Neuronal stem cell (in vitro differentiated cells): ENCODE data around the gene WFDC8.
"Not testable (repeated sequence)": the region's sequence is repeated elsewhere in the genome, so short reads cannot be mapped to it uniquely, and the experiment has no call there.

Experiments
- DNase-seq: peaks from one replicate; pipeline ENCODE4 v3.0.0-alpha.2; 2013; ENCODE audit warnings: low spot score
- H2AFZ ChIP-seq: one replicate; pipeline ENCODE4 v1.6.1; 2013; ENCODE audit warnings: mild to moderate bottlenecking, low read length, inconsistent platforms
- H2AK5ac ChIP-seq: 2 replicates; pipeline ENCODE4 v1.6.1; 2013; ENCODE audit warnings: low read depth, mild to moderate bottlenecking, inconsistent platforms, low read length, moderate library complexity, mixed read lengths
- H2BK120ac ChIP-seq: 2 replicates; pipeline ENCODE4 v1.6.1; 2013; ENCODE audit warnings: low read depth, mild to moderate bottlenecking, inconsistent platforms, low read length, moderate library complexity, mixed read lengths
- H2BK12ac ChIP-seq: one replicate; pipeline ENCODE4 v1.6.1; 2013; ENCODE audit warnings: low read length, inconsistent platforms
- H2BK15ac ChIP-seq: 2 replicates; pipeline ENCODE4 v1.6.1; 2013; ENCODE audit warnings: mild to moderate bottlenecking, low read length, inconsistent platforms, mixed read lengths
- H2BK5ac ChIP-seq: one replicate; pipeline ENCODE4 v1.6.1; 2013; ENCODE audit warnings: inconsistent platforms, mild to moderate bottlenecking, low read length, moderate library complexity
- H3K14ac ChIP-seq: one replicate; pipeline ENCODE4 v1.6.1; 2013; ENCODE audit warnings: low read length, inconsistent platforms
- H3K18ac ChIP-seq: 2 replicates; pipeline ENCODE4 v1.6.1; 2013; ENCODE audit warnings: low read length, inconsistent platforms
- H3K23ac ChIP-seq: 2 replicates; pipeline ENCODE4 v1.6.1; 2013; ENCODE audit warnings: low read depth, mild to moderate bottlenecking, mixed read lengths, low read length, inconsistent platforms; ENCODE audit not compliant: poor library complexity
- H3K27ac ChIP-seq: replicated peaks from 3 replicates; pipeline ENCODE4 v1.5.1; 2013; ENCODE audit warnings: low read length, inconsistent platforms
- H3K27me3 ChIP-seq, 3 experiments: 2 replicates each; pipeline ENCODE4 v1.6.1; 2013; ENCODE audit warnings: low read length in 3 of 3, mild to moderate bottlenecking in 2 of 3, inconsistent platforms in 1 of 3, low read depth in 1 of 3, mixed read lengths in 1 of 3, moderate library complexity in 1 of 3; ENCODE audit not compliant: control insufficient read depth in 3 of 3, insufficient read depth in 3 of 3
- H3K36me3 ChIP-seq, 2 donors: replicated peaks in 1 of 2; 2 replicates each; pipeline ENCODE4 v1.6.1; 2013; ENCODE audit warnings: low read length in 2 of 2; ENCODE audit not compliant: control insufficient read depth in 2 of 2, insufficient read depth in 2 of 2
- H3K4ac ChIP-seq: 2 replicates; pipeline ENCODE4 v1.6.1; 2013; ENCODE audit warnings: inconsistent platforms, mild to moderate bottlenecking, low read length, moderate library complexity
- H3K4me1 ChIP-seq, 2 donors: 1 replicate in 1 of 2; 2 replicates in 1 of 2; pipeline ENCODE4 v1.6.1; 2013; ENCODE audit warnings: low read length in 2 of 2, low read depth in 1 of 2; ENCODE audit not compliant: control insufficient read depth in 2 of 2, insufficient read depth in 1 of 2
- H3K4me2 ChIP-seq: one replicate; pipeline ENCODE4 v1.6.1; 2013; ENCODE audit warnings: mild to moderate bottlenecking, low read length, inconsistent platforms; ENCODE audit not compliant: insufficient read depth, poor library complexity, severe bottlenecking
- H3K4me3 ChIP-seq, 2 donors: 2 replicates each; pipeline ENCODE4 v1.5.1; 2013; ENCODE audit warnings: low read length in 2 of 2, mild to moderate bottlenecking in 2 of 2, inconsistent platforms in 1 of 2, moderate library complexity in 1 of 2
- H3K79me1 ChIP-seq: one replicate; pipeline ENCODE4 v1.6.1; 2013; ENCODE audit warnings: low read depth, mild to moderate bottlenecking, inconsistent platforms, low read length, moderate library complexity
- H3K9ac ChIP-seq: one replicate; pipeline ENCODE4 v1.6.1; 2013; ENCODE audit warnings: mild to moderate bottlenecking, low read depth, low read length, inconsistent platforms; ENCODE audit not compliant: poor library complexity
- H3K9me3 ChIP-seq, 2 donors: replicated peaks in 1 of 2; 2 replicates each; pipeline versions ENCODE3 to v1.6.1; 2013; ENCODE audit warnings: low read length in 2 of 2, mild to moderate bottlenecking in 2 of 2, inconsistent platforms in 1 of 2, low read depth in 1 of 2, mixed read lengths in 1 of 2, moderate library complexity in 1 of 2; ENCODE audit not compliant: control insufficient read depth in 2 of 2, insufficient read depth in 1 of 2
- H4K8ac ChIP-seq: one replicate; pipeline ENCODE4 v1.6.1; 2013; ENCODE audit warnings: low read depth, mild to moderate bottlenecking, inconsistent platforms, low read length, moderate library complexity
- H4K91ac ChIP-seq: one replicate; pipeline ENCODE4 v1.6.1; 2013; ENCODE audit warnings: low read length, low read depth, mild to moderate bottlenecking, inconsistent platforms; ENCODE audit not compliant: poor library complexity
- WGBS, 2 donors: extraction: QIAGEN DNeasy Blood & Tissue Kit; methylation state at CpG; one replicate each; pipeline ENCODE4 v1.1.7; 2013; ENCODE audit warnings: missing lambda C conversion rate in 2 of 2, mixed read lengths in 1 of 2; ENCODE audit not compliant: insufficient read length in 2 of 2, insufficient replicate concordance in 1 of 2; ENCODE audit errors: extremely low coverage in 2 of 2; 5-methylcytosine and 5-hydroxymethylcytosine counted together

Gene WFDC8

DNA sequence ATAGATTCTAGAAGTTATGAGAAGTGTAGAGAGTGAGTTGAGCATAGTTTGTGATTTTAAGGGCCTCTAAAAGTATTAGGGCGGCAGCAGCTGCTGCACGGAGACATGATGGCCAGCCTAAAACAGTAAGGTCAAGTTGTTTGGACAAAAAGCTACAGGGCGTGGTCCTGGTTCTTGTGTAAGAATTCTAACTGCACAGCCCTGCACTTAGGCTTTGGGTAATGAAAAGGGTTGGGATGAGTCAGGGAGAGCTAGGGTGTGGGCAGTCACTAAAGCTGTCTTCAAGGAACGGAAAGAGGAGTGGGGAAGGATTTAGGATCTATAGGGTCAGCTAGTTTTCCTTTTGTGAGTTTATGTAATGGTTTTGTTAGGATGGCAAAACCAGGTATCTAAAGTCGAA is 6.9 kb upstream of the WFDC8 start:
- not testable (repeated sequence) for H2BK5ac ChIP-seq, H2BK12ac ChIP-seq, H3K23ac ChIP-seq, H4K8ac ChIP-seq, H3K9me3 ChIP-seq, H3K18ac ChIP-seq, H3K4ac ChIP-seq, H3K4me1 ChIP-seq, H3K36me3 ChIP-seq, H2BK120ac ChIP-seq, H2AFZ ChIP-seq, H3K27ac ChIP-seq, H2AK5ac ChIP-seq, H2BK15ac ChIP-seq, DNase-seq, H3K14ac ChIP-seq, H3K27me3 ChIP-seq, H3K79me1 ChIP-seq, H3K4me3 ChIP-seq, H3K4me2 ChIP-seq, H4K91ac ChIP-seq, H3K9ac ChIP-seq
- no CpG with 5 or more reads among the region's 5 CpGs for WGBS, 2 donors

DNA sequence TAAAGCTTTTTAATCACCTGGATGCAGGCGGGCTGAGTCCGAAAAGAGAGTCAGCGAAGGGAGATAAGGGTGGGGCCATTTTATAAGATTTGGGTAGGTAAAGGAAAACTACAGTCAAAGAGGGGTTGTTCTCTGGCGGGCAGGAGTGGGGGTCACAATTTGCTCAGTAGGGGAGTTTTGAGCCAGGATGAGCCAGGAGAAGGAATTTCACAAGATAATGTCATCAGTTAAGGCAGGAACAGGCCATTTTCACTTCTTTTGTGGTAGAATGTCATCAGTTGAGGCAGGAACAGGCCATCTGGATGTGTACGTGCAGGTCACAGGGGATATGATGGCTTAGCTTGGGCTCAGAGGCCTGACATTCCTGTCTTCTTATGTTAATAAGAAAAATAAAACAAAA is 5.2 kb upstream of the WFDC8 start:
- not testable (repeated sequence) for H2BK15ac ChIP-seq, H3K79me1 ChIP-seq, H3K9ac ChIP-seq, H3K9me3 ChIP-seq, H3K14ac ChIP-seq, H2AK5ac ChIP-seq, DNase-seq, H3K27ac ChIP-seq, H3K4me3 ChIP-seq, H3K4ac ChIP-seq, H2BK12ac ChIP-seq, H3K4me2 ChIP-seq, H2BK5ac ChIP-seq, H3K27me3 ChIP-seq, H2AFZ ChIP-seq, H4K91ac ChIP-seq, H3K36me3 ChIP-seq, H3K18ac ChIP-seq, H4K8ac ChIP-seq, H3K23ac ChIP-seq, H2BK120ac ChIP-seq
- H3K4me1 ChIP-seq: peaks cover 8 to 10% of the 10 kb centered on the region in 2 donors
- no CpG with 5 or more reads among the region's 5 CpGs for WGBS, 2 donors

DNA sequence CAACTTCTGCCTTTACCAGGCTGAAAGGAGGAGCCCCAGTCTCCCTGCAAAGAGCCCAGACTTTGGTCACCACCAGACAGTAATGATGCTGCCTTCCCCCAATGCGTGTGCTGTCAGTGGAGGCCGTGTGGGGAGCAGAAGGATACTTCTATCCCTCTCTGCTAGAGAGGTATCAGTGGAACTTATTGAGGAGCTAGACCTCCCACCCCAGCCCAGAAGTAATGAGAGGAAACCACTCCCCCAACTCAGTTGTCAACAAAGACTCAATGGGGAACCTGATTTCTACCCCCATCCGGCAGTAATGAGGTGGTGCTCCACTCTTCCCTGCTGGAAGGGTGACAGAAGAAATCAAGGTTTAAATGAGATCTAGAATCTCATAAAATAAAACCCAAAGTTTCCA is 4.4 kb upstream of the WFDC8 start:
- Histone ChIP-seq H3K4me1 (peaks cover 12 to 14% of the 10 kb centered on the region in 2 donors), H3K18ac (peak overlapping the region; percentile 93), H3K27me3 (no peaks in the 10 kb centered on the region), H3K9ac (peak overlapping the region; percentile 50), H2AK5ac (no peak overlapping the region), H2BK5ac (no peak overlapping the region), H3K4ac (no peak overlapping the region), H2BK12ac (no peak overlapping the region), H3K36me3 (no peaks in the 10 kb centered on the region), H4K8ac (no peak overlapping the region), H3K4me3 (no peak overlapping the region), H2BK120ac (no peak overlapping the region), H3K79me1 (no peaks in the 10 kb centered on the region), H4K91ac (no peak overlapping the region), H3K9me3 (peaks cover 0 to 2% of the 10 kb centered on the region in 2 donors), H3K14ac (no peak overlapping the region), H3K23ac (no peak overlapping the region), H3K4me2 (no peak overlapping the region), H2AFZ (peak overlapping the region; percentile 71), H2BK15ac (no peak overlapping the region), H3K27ac (peak overlapping the region; percentile 56)
- no CpG with 5 or more reads among the region's 3 CpGs for WGBS, 2 donors
- DNase-seq: no peak

DNA sequence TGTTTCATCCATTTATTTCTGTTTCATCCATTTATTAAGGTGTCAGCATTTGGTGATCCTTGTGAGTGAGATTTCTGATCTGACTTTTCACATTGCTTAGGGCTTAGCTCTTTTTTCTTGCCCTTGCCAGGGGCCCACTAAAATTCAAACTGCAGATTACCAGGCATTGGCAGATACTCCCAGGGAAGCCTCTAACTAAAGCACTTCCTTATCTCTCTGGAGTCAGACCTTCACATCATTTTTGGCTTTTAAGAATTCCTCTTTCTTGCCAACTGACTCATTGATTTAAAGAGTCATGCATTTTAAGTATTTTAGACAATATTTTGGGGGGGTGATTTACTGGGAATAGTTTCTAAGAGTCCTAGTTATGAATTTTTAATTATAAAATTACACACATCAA is 2.6 kb upstream of the WFDC8 start:
- Histone ChIP-seq H3K4me3 (no peak overlapping the region), H2AK5ac (no peak overlapping the region), H3K27ac (no peak overlapping the region), H4K8ac (no peak overlapping the region), H2BK12ac (no peak overlapping the region), H3K9ac (no peak overlapping the region), H3K79me1 (no peaks in the 10 kb centered on the region), H3K27me3 (no peaks in the 10 kb centered on the region), H3K4ac (no peak overlapping the region), H3K23ac (no peak overlapping the region), H2BK120ac (no peak overlapping the region), H3K4me1 (peaks cover 15 to 19% of the 10 kb centered on the region in 2 donors), H2BK15ac (no peak overlapping the region), H4K91ac (no peak overlapping the region), H3K36me3 (no peaks in the 10 kb centered on the region), H2AFZ (no peak overlapping the region), H3K9me3 (no peaks in the 10 kb centered on the region), H2BK5ac (no peak overlapping the region), H3K4me2 (no peak overlapping the region), H3K18ac (no peak overlapping the region), H3K14ac (no peak overlapping the region)
- no peak for DNase-seq
